GM13977 (cell line): ENCODE results near the gene ASIP.
A peak's percentile ranks its signal among the peaks of the same experiment; 100 is the strongest.
"Not testable (repeated sequence)": the region's sequence is repeated elsewhere in the genome, so short reads cannot be mapped to it uniquely, and the experiment has no call there.

Source experiments
- DNase-seq: peaks from one replicate; pipeline ENCODE4 v3.0.0; 2012; ENCODE audit warnings: low spot score
- in situ Hi-C: fragments of 300-500 bp; cut with MboI; formaldehyde crosslinking; loops from one replicate; pipeline ENCODE4 v1.12.0; 2022; ENCODE audit warnings: low sequenced_read_pairs, low pct_unique_long_range_greater_than_20kb, mixed read lengths, inconsistent platforms; ENCODE audit not compliant: unreplicated experiment
- TF ChIP-seq, protein P1 (sequence below): IDR thresholded peaks from 2 replicates; pipeline ENCODE4 v1.5.1; 2012; ENCODE audit warnings: mild to moderate bottlenecking, control low read depth; ENCODE audit not compliant: insufficient read depth; ENCODE audit errors: extremely low read depth, missing control alignments

ASIP gene

DNA sequence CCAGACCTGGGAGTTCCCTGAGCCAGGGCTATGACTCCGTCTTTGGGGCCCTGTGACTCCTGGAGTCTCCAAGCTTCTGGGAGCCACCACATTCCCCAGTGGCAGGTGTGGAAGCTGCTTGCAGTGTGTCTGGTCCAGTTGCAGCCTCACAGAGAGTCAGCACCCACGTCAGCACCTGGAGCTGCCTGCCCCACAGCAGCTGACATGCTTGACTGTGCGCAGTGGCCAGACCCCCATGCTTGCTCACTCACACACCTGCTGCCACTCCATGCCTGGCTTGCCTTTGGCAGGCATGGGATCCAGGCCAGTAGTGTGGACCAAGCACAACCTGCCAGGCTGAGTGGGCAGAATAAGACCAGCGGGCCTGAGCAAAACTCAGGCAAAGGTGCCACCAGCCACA lies 31.0 kb upstream of the ASIP start:
- TF ChIP-seq, protein P1, sequence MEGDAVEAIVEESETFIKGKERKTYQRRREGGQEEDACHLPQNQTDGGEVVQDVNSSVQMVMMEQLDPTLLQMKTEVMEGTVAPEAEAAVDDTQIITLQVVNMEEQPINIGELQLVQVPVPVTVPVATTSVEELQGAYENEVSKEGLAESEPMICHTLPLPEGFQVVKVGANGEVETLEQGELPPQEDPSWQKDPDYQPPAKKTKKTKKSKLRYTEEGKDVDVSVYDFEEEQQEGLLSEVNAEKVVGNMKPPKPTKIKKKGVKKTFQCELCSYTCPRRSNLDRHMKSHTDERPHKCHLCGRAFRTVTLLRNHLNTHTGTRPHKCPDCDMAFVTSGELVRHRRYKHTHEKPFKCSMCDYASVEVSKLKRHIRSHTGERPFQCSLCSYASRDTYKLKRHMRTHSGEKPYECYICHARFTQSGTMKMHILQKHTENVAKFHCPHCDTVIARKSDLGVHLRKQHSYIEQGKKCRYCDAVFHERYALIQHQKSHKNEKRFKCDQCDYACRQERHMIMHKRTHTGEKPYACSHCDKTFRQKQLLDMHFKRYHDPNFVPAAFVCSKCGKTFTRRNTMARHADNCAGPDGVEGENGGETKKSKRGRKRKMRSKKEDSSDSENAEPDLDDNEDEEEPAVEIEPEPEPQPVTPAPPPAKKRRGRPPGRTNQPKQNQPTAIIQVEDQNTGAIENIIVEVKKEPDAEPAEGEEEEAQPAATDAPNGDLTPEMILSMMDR: no peak
- no peak for DNase-seq
- in situ Hi-C loops: no loop called here

DNA sequence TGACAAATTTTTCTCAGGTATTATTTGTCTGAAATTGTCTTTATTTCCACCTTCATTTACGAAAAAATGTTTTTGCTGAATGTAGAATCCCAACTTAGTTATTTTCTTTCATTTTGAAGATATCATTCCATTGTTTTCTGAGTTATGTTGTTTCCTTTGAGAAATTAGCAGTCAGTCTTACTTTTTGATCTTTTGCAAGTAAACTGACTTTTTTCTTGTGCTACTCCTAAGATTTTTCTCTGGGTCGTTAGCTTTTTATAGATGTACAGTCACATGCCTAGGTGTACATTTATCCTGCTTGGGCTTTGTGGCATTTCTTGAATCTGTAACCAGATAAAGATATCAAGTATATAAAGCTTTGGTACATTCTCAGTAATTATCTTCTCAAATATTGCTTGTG lies 29.6 kb upstream of the ASIP start:
- TF ChIP-seq, protein P1: no peak
- DNase-seq: no peak
- in situ Hi-C loops: no loop called here

DNA sequence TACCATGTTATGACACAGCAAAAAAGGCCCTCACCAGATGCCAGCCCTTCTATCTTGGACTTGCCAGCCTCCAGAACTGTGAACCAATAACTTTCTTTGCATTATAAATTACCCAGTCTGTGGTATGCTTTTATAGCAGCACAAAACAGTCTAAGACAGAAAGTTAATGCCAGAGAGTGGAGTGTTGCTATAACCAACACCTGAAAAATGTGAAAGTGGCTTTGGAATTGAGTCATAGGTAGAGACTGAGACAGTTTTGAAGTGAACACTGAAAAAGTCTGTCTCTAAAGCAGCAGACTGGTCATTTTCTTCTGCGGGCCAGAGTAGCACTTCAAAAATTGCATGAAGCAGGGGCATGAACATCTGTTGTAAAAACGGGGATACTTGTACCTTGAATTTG lies 28.0 kb upstream of the ASIP start:
- TF ChIP-seq, protein P1: no peak
- DNase-seq: no peak
- in situ Hi-C loops: no loop called here

DNA sequence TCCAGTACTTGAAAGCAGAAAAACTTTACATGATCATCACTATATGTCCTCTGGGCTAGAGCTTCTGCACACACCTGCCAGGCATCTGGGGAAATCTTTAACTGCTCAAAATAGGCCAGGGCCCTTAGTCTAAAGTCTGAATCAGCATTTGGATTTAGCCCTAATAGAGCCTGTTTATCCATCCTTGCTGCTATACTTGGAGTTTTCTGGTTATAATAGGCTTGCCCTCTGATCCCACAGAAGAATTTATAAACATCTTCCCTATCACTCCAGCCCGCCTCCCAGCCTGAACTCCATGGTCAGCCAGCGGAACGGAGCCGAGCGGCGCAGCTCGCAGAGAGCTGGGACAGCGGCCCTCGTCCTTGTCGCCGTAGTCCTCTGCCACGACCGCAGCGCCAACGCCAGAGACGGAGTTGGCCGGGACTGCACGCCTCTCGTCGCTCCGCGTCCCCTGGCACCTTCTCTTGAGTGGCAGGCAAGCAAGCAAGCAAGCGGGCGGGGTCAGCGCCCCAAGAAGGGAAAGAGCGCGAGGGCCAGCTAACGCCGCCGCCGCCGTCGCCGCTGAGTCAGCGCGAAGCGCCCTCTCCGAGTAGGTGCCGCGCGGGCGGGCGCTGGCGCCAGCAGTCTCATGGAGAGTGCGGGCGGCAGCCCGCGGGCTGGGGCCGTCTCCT lies 25.4 kb upstream of the ASIP start:
- in situ Hi-C loops: no loop called here
- DNase-seq: peak; percentile 29
- TF ChIP-seq, protein P1: no peak

DNA sequence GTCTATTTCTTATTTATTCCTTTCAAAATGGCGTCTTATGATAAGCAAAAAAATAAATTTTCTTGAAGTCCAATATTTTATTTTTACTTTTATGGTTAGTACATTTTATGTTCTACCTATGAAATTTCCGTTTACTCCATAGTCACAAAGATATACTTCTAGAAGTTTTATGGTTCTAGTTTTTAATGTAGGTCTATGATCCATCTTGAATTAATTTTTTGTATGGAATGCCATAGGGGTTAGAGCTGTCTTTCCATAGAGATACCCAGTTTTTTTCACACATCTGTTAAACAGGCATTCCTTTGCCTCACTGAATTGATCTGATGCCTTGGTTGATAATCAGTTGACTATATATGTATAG lies 24.9 kb upstream of the ASIP start:
- TF ChIP-seq, protein P1: no peak

DNA sequence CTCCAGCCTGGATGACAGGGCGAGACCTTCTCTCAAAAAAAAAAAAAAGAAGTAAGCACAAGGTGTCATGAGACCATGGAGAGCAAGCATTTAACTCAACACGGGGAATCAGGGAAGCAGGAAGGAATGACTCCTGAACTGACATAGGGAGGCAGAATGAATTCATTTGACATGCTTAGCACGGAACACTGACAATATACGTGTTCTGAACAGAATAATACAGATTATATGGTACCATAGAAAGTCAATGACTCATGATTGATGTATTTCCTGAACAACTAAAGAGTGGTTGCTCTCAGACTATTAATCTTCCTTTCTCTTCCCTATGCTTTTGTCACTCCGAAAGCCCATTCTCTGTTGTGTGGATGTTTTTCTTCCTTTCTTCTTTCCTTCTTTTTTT lies 20.7 kb upstream of the ASIP start:
- no peak for DNase-seq
- TF ChIP-seq, protein P1: no peak
- in situ Hi-C loops: no loop called here

More for the DNA sequence above, 24.9 kb upstream of the ASIP start:
- in situ Hi-C loops: no loop called here
- DNase-seq: no peak

DNA sequence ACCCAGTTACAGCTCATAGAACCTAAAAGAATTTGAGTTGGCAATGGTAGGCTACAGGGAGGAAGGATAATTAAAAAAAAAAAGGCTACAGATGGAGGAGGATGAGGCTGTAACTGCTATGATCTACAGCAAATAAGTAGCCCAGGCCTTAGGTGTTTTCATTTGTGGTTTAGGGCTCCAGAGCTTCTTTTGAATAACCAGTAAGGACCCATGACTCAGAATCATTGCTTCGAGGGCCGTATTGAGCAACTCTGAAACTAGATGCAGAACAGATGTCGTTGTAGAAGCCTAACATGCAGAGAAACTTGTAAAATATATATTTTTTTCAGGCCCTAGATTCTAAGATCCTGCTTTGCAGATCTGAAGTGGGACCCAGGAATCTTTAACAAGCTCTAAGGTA lies 19.0 kb upstream of the ASIP start:
- TF ChIP-seq, protein P1: no peak
- in situ Hi-C loops: no loop called here
- DNase-seq: peak; percentile 29

DNA sequence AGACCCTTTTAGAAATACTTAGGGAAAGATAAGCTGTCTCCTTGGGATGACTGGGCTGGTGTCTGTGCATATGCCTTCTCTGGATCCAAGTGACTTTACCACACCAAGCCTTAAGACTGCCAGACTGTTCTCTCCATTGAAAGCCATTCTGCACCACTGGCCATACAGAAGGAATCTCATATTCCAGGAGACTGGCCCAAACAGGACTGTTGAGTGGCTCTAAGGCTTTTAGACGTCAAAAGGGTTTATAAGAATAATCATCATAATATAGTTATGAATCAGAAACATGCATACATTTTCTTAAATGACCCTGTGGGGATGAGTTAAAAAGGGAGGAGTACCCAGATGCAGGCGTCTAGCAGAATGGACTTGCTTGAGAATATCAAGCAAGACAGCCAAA lies 17.0 kb upstream of the ASIP start:
- in situ Hi-C loops: not testable (repeated sequence)

More for the DNA sequence above, 17.0 kb upstream of the ASIP start:
- not testable (repeated sequence) for DNase-seq
